ENCODE data around the gene MRPL52. TPM values are rescaled to one million over a fixed set of nuclear protein-coding genes. Genes with fewer than 3 reads are reported as not detected.

Gene MRPL52
- total RNA-seq, 6 experiments from 2014 or later, result 135 to 195 (median 167) TPM

GRCh38 chr14:22875748-22876319 is 46.1 kb downstream of the MRPL52 start:
- Mint-ChIP-seq H3K27ac (no peak overlapping the region), H3K36me3 (ENCODE audit: low read depth) (peaks cover 29% of the 10 kb centered on the region)

DNA sequence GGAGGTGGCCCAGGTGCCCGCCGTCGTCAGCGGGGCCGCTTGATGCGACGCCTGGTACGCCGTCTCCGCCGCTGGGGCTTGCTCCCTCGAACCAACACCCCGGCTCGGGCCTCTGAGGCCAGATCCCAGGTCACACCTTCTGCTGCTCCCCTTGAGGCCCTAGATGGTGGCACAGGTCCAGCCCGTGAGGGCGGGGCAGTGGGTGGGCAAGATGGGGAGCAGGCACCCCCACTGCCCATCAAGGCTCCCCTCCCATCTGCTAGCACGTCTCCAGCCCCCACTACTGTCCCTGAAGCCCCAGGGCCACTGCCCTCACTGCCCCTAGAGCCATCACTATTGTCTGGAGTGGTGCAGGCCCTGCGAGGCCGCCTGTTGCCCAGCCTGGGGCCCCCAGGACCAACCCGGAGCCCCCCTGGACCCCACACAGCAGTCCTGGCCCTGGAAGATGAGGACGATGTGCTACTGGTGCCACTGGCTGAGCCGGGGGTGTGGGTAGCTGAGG is 47.4 kb downstream of the MRPL52 start:
- no peak overlapping the region for H3K27ac Mint-ChIP-seq
- peaks cover 23% of the 10 kb centered on the region for H3K4me1 Mint-ChIP-seq (ENCODE audit: low read depth)
- no peak for DNase-seq
- no peak for TF ChIP-seq CTCF (IDR thresholded peaks at IDR 0.05)
- peaks cover 3% of the 10 kb centered on the region; the same call in 1 of the 2 replicates for H3K27me3 Mint-ChIP-seq (ENCODE audit: insufficient read depth)
- peaks cover 29% of the 10 kb centered on the region for H3K36me3 Mint-ChIP-seq (ENCODE audit: low read depth)
- no peak overlapping the region for H3K4me3 Mint-ChIP-seq
- no peaks in the 10 kb centered on the region for H3K9me3 Mint-ChIP-seq

More at GRCh38 chr14:22875748-22876319, 46.1 kb downstream of the MRPL52 start:
- Mint-ChIP-seq H3K4me1 (ENCODE audit: low read depth) (peaks cover 24% of the 10 kb centered on the region), H3K4me3 (no peak overlapping the region), H3K27me3 (ENCODE audit: insufficient read depth) (peaks cover 1% of the 10 kb centered on the region; the same call in 1 of the 2 replicates), H3K9me3 (no peaks in the 10 kb centered on the region)
- no peak for TF ChIP-seq CTCF (IDR thresholded peaks at IDR 0.05)
- DNase-seq, result no peak

GRCh38 chr14:22878271-22879246 is 48.9 kb downstream of the MRPL52 start:
- H3K4me3 Mint-ChIP-seq, result no peak overlapping the region
- peak overlapping the region; percentile 36; the same call in 1 of the 2 replicates for H3K27ac Mint-ChIP-seq
- no peak for DNase-seq
- peaks cover 2% of the 10 kb centered on the region for H3K27me3 Mint-ChIP-seq (ENCODE audit: insufficient read depth)
- H3K36me3 Mint-ChIP-seq (ENCODE audit: low read depth), result peaks cover 22% of the 10 kb centered on the region
- TF ChIP-seq CTCF (IDR thresholded peaks at IDR 0.05), result no peak
- H3K9me3 Mint-ChIP-seq, result no peaks in the 10 kb centered on the region
- H3K4me1 Mint-ChIP-seq (ENCODE audit: low read depth), result peaks cover 27% of the 10 kb centered on the region

DNA sequence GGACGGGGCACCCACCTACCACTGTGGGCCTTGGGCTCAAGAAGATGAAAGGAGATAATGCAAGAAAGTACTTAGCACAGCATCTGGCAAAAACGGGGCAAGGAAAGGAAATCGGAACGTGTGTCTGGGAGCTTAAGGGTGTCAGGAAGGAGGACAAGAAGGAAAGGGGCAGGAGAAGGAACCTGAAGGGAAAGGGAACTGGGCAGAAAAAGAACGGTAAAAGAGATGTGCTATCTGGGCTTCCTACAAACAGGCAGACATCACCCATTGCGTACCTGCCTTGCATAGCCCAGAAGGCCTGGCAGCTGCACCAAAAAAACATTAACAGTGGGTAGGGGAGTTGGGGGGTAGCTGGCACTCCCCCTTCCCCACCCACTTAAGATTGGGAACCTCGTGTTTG is 52.4 kb downstream of the MRPL52 start:
- peak overlapping the region; percentile 3; the same call in 1 of the 2 replicates for H3K4me3 Mint-ChIP-seq
- peak overlapping the region; percentile 54 for H3K27ac Mint-ChIP-seq
- DNase-seq, result no peak
- no peaks in the 10 kb centered on the region for H3K9me3 Mint-ChIP-seq
- peaks cover 12% of the 10 kb centered on the region; the same call in 1 of the 2 replicates for H3K36me3 Mint-ChIP-seq (ENCODE audit: low read depth)
- peaks cover 3% of the 10 kb centered on the region for H3K27me3 Mint-ChIP-seq (ENCODE audit: insufficient read depth)
- no peak for TF ChIP-seq CTCF (IDR thresholded peaks at IDR 0.05)
- H3K4me1 Mint-ChIP-seq (ENCODE audit: low read depth), result peaks cover 27% of the 10 kb centered on the region

- Mint-ChIP-seq H3K27me3 (ENCODE audit: insufficient read depth) (peaks cover 3% of the 10 kb centered on the region), H3K27ac (no peak overlapping the region), H3K36me3 (ENCODE audit: low read depth) (peaks cover 11% of the 10 kb centered on the region; the same call in 1 of the 2 replicates), H3K9me3 (no peaks in the 10 kb centered on the region), H3K4me3 (no peak overlapping the region; the same call in 1 of the 2 replicates), H3K4me1 (ENCODE audit: low read depth) (peaks cover 33% of the 10 kb centered on the region)
- TF ChIP-seq CTCF (IDR thresholded peaks at IDR 0.05), result no peak
- DNase-seq, result peak; percentile 45
These were observed 53.0 kb downstream of the MRPL52 start for GRCh38 chr14:22882529-22883172.

Data from HFFc6 (cell line).